ENCODE results near the gene PPP1R14D. TPM values are rescaled to one million over a fixed set of nuclear protein-coding genes. Genes with fewer than 3 reads are reported as not detected.

Gene PPP1R14D
- total and polyA plus RNA-seq, 8 donors = 0.63 to 20.0 (median 2.2) TPM; not detected in 3

DNA sequence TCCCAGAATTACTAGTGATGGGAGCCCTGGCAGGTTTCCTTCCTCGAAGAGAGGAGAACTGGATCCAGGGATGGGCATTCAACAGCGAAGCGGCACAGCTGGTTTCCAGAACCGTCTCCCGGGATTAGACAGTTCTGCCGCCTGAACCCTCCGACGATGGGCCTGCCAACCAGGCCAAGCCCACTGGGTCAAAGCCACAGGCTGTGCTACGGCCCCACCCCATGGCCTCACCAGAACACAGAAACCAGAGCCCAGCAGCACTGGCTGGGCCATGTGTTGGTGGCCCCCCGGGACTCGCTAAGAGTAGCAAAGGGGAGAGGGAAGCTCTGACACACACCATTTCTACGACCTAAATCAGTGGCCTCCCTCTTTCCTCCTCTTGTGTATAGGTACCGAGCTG is 56.5 kb downstream of the PPP1R14D start:
- Histone ChIP-seq H3K4me3 (no peak overlapping the region), H3K27me3 (no peaks in the 10 kb centered on the region), H3K27ac (no peak overlapping the region), H3K36me3 (peaks cover 42 to 84% (median 78%) of the 10 kb centered on the region in 4 donors), H3K9me3 (no peaks in the 10 kb centered on the region), H3K4me1 (peaks cover 36 to 50% (median 48%) of the 10 kb centered on the region in 4 donors)
- 82 to 95% (median 92%) methylated on average over 12 to 13 of the region's 13 CpGs for WGBS, 5 donors
- TF ChIP-seq POLR2AphosphoS5 (IDR thresholded peaks at IDR 0.05) (no peak), POLR2A (IDR thresholded peaks at IDR 0.05) (no peak), EP300 (IDR thresholded peaks at IDR 0.05) (no peak)
- TF ChIP-seq, protein P1, sequence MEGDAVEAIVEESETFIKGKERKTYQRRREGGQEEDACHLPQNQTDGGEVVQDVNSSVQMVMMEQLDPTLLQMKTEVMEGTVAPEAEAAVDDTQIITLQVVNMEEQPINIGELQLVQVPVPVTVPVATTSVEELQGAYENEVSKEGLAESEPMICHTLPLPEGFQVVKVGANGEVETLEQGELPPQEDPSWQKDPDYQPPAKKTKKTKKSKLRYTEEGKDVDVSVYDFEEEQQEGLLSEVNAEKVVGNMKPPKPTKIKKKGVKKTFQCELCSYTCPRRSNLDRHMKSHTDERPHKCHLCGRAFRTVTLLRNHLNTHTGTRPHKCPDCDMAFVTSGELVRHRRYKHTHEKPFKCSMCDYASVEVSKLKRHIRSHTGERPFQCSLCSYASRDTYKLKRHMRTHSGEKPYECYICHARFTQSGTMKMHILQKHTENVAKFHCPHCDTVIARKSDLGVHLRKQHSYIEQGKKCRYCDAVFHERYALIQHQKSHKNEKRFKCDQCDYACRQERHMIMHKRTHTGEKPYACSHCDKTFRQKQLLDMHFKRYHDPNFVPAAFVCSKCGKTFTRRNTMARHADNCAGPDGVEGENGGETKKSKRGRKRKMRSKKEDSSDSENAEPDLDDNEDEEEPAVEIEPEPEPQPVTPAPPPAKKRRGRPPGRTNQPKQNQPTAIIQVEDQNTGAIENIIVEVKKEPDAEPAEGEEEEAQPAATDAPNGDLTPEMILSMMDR (IDR thresholded peaks at IDR 0.05) = no peak
- no peak for DNase-seq
- intact Hi-C loops (cut with DNase I; ENCODE audit: low total_unique reads) = no loop called here

DNA sequence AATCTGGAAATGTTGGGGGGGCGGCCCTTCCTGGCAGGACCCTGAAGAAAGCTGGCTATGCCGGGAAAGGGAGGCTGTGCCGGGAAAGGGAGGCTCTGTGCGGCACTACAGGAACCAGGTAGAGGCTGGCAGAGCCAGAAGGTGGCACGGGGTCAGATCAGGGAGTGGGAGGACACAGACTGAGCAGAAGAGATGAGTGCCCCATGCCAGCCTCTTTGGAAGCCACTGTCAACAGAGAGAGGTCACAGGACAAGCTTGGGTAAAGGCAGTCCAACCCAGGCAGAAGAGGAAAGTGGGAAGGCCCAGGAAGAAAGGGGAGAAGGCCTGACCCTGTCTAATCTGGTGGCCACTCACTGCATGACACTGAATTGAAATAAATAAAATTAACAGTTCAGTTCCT is 57.3 kb downstream of the PPP1R14D start:
- DNase-seq = no peak
- Histone ChIP-seq H3K27me3 (no peaks in the 10 kb centered on the region), H3K4me3 (no peak overlapping the region), H3K9me3 (no peaks in the 10 kb centered on the region), H3K4me1 (peaks cover 32 to 51% (median 50%) of the 10 kb centered on the region in 4 donors), H3K36me3 (peaks cover 38 to 82% (median 73%) of the 10 kb centered on the region in 4 donors), H3K27ac (no peak overlapping the region)
- WGBS, 5 donors = 80 to 95% (median 88%) methylated on average over 5 of the region's 5 CpGs
- intact Hi-C loops (cut with DNase I; ENCODE audit: low total_unique reads) = no loop called here
- TF ChIP-seq EP300 (IDR thresholded peaks at IDR 0.05) (no peak), POLR2A (IDR thresholded peaks at IDR 0.05) (no peak), POLR2AphosphoS5 (IDR thresholded peaks at IDR 0.05) (no peak)
- TF ChIP-seq, protein P1 (IDR thresholded peaks at IDR 0.05) = no peak

DNA sequence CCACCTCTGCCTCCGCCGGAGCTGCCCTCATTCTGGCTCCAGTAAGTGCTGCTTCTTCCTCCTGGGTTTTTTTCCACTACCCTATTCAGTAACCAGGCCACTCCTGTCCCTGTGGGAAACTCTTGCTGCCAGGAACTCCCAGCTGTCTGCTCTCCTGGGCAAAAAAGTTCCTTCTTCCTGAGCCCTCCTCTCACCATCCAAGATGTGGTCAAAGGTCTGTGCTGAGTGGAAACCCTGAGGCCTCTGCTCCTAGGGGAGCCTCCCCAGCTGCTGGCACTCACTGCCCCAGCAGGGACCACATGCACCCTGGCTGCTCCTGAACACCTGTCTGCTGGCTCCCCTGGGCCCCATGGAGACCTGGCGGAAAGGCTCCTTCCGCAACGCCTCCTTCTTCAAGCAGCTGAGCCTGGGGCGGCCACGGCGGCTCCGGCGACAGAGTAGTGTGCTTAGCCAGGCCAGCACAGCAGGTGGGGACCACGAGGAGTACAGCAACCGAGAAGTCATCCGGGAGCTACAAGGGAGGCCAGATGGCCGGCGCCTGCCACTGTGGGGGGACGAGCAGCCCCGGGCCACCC is 58.3 kb downstream of the PPP1R14D start:
- DNase-seq = peak; percentile 59 to 63
- intact Hi-C loops (cut with DNase I; ENCODE audit: low total_unique reads) = no loop called here
- Histone ChIP-seq H3K27me3 (no peaks in the 10 kb centered on the region), H3K4me1 (peaks cover 39 to 60% (median 55%) of the 10 kb centered on the region in 4 donors), H3K4me3 (peak overlapping the region in 1 of 4 donors; percentile 16), H3K36me3 (peaks cover 28 to 72% (median 63%) of the 10 kb centered on the region in 4 donors), H3K9me3 (no peaks in the 10 kb centered on the region), H3K27ac (peak overlapping the region; percentile 47 to 91 (median 77))
- WGBS, 5 donors = 50 to 73% (median 58%) methylated on average over 10 to 17 of the region's 17 CpGs
- no peak for TF ChIP-seq EP300 (IDR thresholded peaks at IDR 0.05)

DNA sequence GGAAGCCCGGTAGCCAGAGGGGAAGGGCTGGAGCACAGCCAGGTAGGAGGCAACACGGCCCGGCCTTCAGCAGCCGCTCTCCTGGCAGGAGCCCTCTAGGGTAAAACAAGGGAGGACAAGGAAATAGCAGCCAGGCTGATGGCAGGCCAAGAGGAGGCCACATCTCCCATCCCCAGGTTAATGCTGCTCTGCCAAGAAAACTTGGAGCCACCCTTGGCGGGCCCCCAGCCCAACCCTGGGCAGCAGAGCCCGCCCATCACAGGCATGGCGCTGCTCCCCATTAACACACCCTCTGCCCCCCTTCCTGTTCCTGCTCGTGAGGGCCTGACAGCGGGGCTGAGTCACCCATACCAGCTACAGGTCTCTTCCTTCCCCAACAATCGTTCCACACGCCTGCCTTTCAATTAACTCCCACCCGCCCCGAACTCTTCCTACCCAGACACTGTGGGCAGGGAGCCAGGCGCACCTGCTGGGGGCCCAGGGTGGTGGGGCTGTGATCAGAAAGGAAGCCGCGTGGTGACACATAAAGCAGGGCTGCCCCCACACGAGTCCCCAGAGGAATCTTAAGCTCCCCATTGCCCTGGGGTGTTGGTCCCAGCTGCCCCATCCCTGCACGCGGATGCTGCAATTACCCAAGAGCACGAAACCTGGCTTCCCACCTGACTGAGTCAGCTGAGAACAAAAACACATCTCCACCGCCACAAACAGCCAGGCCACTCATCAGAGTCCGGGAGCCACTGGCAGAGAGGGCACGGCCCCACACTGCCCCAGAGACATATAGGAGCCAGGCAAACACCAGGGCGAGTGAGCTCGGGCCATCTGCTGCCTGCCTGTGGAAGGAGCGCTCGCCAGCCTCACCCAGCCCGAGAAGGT is 59.0 kb downstream of the PPP1R14D start, which contains the start of gene C15orf62:
Gene C15orf62 (plus strand): TSS at position 707 of the 873 bp plus-strand sequence. CDS start 516 bp downstream, outside the sequence.
- H3K4me1 ChIP-seq = peaks cover 46 to 67% (median 62%) of the 10 kb centered on the region in 4 donors
- H3K27me3 ChIP-seq = no peaks in the 10 kb centered on the region
- no peak for TF ChIP-seq EP300 (IDR thresholded peaks at IDR 0.05)
- peak in 2 of 3 donors; percentile 25 to 49 for TF ChIP-seq POLR2AphosphoS5 (IDR thresholded peaks at IDR 0.05)
- no peaks in the 10 kb centered on the region for H3K9me3 ChIP-seq
- peak within 1 kb of the TSS in 1 of 4 donors; percentile 16 for H3K4me3 ChIP-seq
- WGBS, 5 donors = 26 to 42% (median 32%) methylated on average over 26 to 28 of the region's 28 CpGs
- H3K36me3 ChIP-seq = peaks cover 20 to 65% (median 56%) of the 10 kb centered on the region in 4 donors
- peak within 1 kb of the TSS; percentile 47 to 91 (median 77) for H3K27ac ChIP-seq
- peak; percentile 73 to 92 for DNase-seq
- intact Hi-C loops (cut with DNase I; ENCODE audit: low total_unique reads) = no loop called here

DNA sequence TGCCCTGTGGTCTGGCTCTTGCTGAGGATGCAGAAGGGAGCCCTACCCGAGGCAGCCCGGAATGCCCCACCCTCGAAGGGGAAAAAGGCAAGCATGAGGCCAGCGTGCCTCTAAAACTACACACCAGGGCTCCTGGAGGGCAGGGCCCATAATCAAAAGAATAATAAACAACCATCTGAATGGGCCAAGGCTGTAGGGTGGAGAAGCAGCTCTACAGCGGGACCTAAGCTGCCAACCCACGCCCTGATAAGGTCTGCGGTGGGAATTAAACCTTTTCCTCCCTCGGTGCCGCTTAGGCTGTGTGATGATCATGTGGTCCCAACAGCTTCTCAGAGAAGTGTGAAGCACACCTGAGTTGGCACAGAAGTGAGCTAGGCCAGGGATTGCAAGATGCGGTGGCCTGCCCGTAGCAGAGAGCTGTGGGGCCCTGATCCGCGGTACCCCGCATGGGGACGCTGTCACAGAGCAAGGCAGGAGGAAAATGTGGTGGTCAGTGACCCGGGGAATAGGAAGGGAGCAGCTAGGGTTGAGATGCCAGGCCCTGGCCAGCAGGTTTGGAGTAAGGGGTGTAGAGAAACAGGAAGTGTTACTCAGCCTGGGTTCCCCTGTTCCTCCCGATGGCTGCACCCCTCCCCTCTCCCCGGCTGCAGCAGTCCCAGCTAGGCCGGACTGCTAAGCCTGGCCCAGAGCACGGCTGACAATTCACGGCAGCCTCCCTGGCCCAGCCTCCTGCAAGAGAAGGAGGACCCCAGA is 59.8 kb downstream of the PPP1R14D start:
- peak overlapping the region; percentile 47 to 91 (median 77) for H3K27ac ChIP-seq
- no peaks in the 10 kb centered on the region for H3K27me3 ChIP-seq
- TF ChIP-seq POLR2AphosphoS5 (IDR thresholded peaks at IDR 0.05) (peak in 2 of 3 donors; percentile 17 to 73), EP300 (IDR thresholded peaks at IDR 0.05) (no peak)
- no peaks in the 10 kb centered on the region for H3K9me3 ChIP-seq
- intact Hi-C loops (cut with DNase I; ENCODE audit: low total_unique reads) = no loop called here
- H3K4me1 ChIP-seq = peaks cover 53 to 75% (median 70%) of the 10 kb centered on the region in 4 donors
- peaks cover 13 to 57% (median 48%) of the 10 kb centered on the region in 4 donors for H3K36me3 ChIP-seq
- WGBS, 5 donors = 29 to 52% (median 35%) methylated on average over 20 to 21 of the region's 21 CpGs
- DNase-seq = peak; percentile 53 to 66
- peak overlapping the region in 1 of 4 donors; percentile 16 for H3K4me3 ChIP-seq
